Esophagus muscularis mucosa (tissue), 4 donors: ENCODE data around the gene PSKH1. TPM values are rescaled to one million over a fixed set of nuclear protein-coding genes. Genes with fewer than 3 reads are reported as not detected.

Source experiments
- DNase-seq: peaks from one replicate; pipeline ENCODE4 v3.0.0-alpha.2; 2017; ENCODE audit errors: extremely low spot score
- H3K27ac ChIP-seq, 4 donors: fragments of 200-600 bp; sonication (generic); replicated peaks in 1 of 4; 1 replicate in 3 of 4; 2 replicates in 1 of 4; pipeline ENCODE4 v1.5.1; 2016 to 2019; ENCODE audit warnings: mild to moderate bottlenecking in 1 of 4
- H3K27me3 ChIP-seq, 4 donors: fragments of 200-600 bp; sonication (generic); one replicate each; pipeline versions ENCODE4 v1.5.1 to v1.6.0; 2016 to 2019
- H3K36me3 ChIP-seq, 4 donors: fragments of 200-600 bp; sonication (generic); one replicate each; pipeline ENCODE4 v1.5.1; 2016 to 2019
- H3K4me1 ChIP-seq, 4 donors: fragments of 200-600 bp; sonication (generic); one replicate each; pipeline ENCODE4 v1.5.1; 2016 to 2019
- H3K4me3 ChIP-seq, 4 donors: fragments of 200-600 bp; sonication (generic); 1 replicate in 2 of 4; 2 replicates in 2 of 4; pipeline ENCODE4 v1.5.1; 2016 to 2019; ENCODE audit warnings: mild to moderate bottlenecking in 4 of 4, moderate library complexity in 1 of 4
- H3K9me3 ChIP-seq, 4 donors: fragments of 200-600 bp; sonication (generic); 1 replicate in 3 of 4; 2 replicates in 1 of 4; pipeline ENCODE4 v1.5.1; 2016 to 2019
- EP300 ChIP-seq: sonication (generic); formaldehyde crosslinking; IDR thresholded peaks from one replicate; pipeline ENCODE4 v1.6.1; 2017; ENCODE audit warnings: antibody characterized with exemption
- POLR2A ChIP-seq: fragments of 450-650 bp; IDR thresholded peaks from one replicate; pipeline ENCODE4 v1.6.1; 2017; ENCODE audit warnings: antibody characterized with exemption, moderate library complexity, mild to moderate bottlenecking, low read depth
- POLR2AphosphoS5 ChIP-seq, 2 donors: sonication (generic); formaldehyde crosslinking; IDR thresholded peaks; one replicate each; pipeline ENCODE4 v1.6.1; 2017; ENCODE audit warnings: antibody characterized with exemption in 2 of 2
- WGBS: methylation state at CpG from one replicate; pipeline ENCODE4 v1.1.5; 2018; 5-methylcytosine and 5-hydroxymethylcytosine counted together
- intact Hi-C: fragments of 100-400 bp; cut with DNase I; formaldehyde crosslinking; loops from one replicate; pipeline ENCODE4 v1.15.1; 2023
- total RNA-seq, 4 donors: library from RNA; depleted of rRNA; stranded (reverse); fragments of >200 nt; gene quantifications; one replicate each; pipeline versions ENCODE4 v1.1.0 to v1.2.1, GENCODE V29; 2016
- TF ChIP-seq, protein P1 (sequence below), 3 experiments: fragments of 200-600 bp in 2 of 3; fragments of 450-650 bp in 1 of 3; sonication (generic) in 2 of 3; IDR thresholded peaks; one replicate each; pipeline ENCODE4 v1.5.1; 2017 to 2019; ENCODE audit warnings: antibody characterized with exemption in 3 of 3, mild to moderate bottlenecking in 2 of 3, moderate library complexity in 1 of 3

Gene PSKH1
- total RNA-seq, 4 donors from 2014 or later: 16.1 to 35.4 (median 26.4) TPM

- 82% methylated on average over 5 of the region's 5 CpGs for WGBS
- Histone ChIP-seq H3K27ac (peak overlapping the region; percentile 95 to 99 (median 97)), H3K27me3 (no peaks in the 10 kb centered on the region), H3K4me1 (peaks cover 38 to 48% (median 46%) of the 10 kb centered on the region in 4 donors), H3K36me3 (no peaks in the 10 kb centered on the region), H3K9me3 (no peaks in the 10 kb centered on the region), H3K4me3 (peak overlapping the region; percentile 83 to 96 (median 94))
- intact Hi-C loops: no loop called here
- TF ChIP-seq POLR2AphosphoS5 (IDR thresholded peaks at IDR 0.05) (no peak), EP300 (no peak), POLR2A (no peak)
- TF ChIP-seq, protein P1, sequence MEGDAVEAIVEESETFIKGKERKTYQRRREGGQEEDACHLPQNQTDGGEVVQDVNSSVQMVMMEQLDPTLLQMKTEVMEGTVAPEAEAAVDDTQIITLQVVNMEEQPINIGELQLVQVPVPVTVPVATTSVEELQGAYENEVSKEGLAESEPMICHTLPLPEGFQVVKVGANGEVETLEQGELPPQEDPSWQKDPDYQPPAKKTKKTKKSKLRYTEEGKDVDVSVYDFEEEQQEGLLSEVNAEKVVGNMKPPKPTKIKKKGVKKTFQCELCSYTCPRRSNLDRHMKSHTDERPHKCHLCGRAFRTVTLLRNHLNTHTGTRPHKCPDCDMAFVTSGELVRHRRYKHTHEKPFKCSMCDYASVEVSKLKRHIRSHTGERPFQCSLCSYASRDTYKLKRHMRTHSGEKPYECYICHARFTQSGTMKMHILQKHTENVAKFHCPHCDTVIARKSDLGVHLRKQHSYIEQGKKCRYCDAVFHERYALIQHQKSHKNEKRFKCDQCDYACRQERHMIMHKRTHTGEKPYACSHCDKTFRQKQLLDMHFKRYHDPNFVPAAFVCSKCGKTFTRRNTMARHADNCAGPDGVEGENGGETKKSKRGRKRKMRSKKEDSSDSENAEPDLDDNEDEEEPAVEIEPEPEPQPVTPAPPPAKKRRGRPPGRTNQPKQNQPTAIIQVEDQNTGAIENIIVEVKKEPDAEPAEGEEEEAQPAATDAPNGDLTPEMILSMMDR (IDR thresholded peaks at IDR 0.05): no peak
- DNase-seq: no peak
These were observed 679 bp upstream of the PSKH1 start for GRCh38 chr16:67892375-67892774.

DNA sequence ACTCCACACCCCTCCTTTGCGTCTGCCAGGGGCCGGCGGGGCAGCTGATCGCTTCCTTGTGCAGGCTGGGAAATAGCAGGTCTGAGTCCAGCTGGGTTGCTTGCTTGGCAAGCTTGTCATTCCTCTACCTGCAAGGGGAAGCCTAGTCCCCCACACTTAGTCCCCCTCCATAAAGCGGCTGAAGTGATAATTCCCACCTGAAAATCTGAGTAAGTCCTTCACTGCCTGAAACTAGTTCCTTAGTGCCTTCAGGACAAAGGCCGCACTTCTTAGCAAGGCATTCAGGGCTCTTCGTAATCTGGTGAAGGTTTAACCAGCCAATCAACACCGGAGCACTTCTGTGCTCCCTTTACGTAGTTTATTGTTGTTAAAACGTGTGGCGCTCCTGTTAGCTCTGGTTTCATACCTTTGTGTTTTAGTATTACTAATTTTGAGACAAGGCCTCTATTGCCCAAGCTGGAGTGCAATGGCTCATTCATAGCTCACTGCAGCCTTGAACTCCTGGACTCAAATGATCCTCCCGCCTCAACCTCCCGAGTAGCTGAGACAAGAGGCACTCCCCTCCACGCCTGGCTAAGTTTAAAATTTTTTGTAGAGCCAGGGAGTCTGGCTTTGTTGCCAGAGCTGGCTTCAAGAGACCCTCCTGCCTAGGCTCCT is 817 bp downstream of the PSKH1 start:
- H3K36me3 ChIP-seq: peaks cover 0 to 2% (median 0%) of the 10 kb centered on the region in 4 donors
- WGBS: 20% methylated on average over 13 of the region's 14 CpGs
- peak overlapping the region; percentile 83 to 96 (median 94) for H3K4me3 ChIP-seq
- peaks cover 47 to 61% (median 58%) of the 10 kb centered on the region in 4 donors for H3K4me1 ChIP-seq
- TF ChIP-seq, protein P1 (IDR thresholded peaks at IDR 0.05): no peak
- TF ChIP-seq EP300 (no peak), POLR2AphosphoS5 (IDR thresholded peaks at IDR 0.05) (no peak), POLR2A (no peak)
- no peaks in the 10 kb centered on the region for H3K27me3 ChIP-seq
- peak overlapping the region; percentile 95 to 99 (median 97) for H3K27ac ChIP-seq
- H3K9me3 ChIP-seq: no peaks in the 10 kb centered on the region
- intact Hi-C loops: no loop called here
- no peak for DNase-seq

DNA sequence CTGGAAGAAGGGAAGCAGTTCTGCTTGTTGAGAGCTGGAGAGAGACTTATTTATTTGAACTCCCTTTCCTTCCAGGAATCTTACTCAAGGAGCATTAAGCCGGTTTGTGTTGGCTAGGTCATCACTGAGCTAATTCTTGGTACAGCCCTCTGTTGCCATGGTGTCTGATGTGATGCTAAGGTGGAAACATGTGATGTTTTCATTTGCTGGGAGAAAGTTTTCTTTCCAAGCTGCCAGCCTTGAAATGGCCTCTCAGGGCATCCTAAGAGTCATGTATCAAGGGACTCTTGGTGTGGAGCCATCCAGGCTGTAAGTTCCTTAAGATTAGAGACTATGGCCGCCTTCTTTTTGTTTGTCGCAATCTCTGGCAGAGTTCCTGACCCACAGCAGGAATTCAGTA is 4.2 kb downstream of the PSKH1 start:
- DNase-seq: no peak
- intact Hi-C loops: no loop called here
- Histone ChIP-seq H3K9me3 (no peaks in the 10 kb centered on the region), H3K27me3 (no peaks in the 10 kb centered on the region), H3K4me1 (peaks cover 47 to 66% (median 60%) of the 10 kb centered on the region in 4 donors), H3K4me3 (no peak overlapping the region), H3K27ac (peak overlapping the region; percentile 25 to 68 (median 64)), H3K36me3 (peaks cover 0 to 13% (median 7%) of the 10 kb centered on the region in 4 donors)
- WGBS: 67% methylated on average over 3 of the region's 3 CpGs
- TF ChIP-seq, protein P1 (IDR thresholded peaks at IDR 0.05): no peak
- TF ChIP-seq POLR2AphosphoS5 (IDR thresholded peaks at IDR 0.05): peak in 1 of 2 donors; percentile 41

DNA sequence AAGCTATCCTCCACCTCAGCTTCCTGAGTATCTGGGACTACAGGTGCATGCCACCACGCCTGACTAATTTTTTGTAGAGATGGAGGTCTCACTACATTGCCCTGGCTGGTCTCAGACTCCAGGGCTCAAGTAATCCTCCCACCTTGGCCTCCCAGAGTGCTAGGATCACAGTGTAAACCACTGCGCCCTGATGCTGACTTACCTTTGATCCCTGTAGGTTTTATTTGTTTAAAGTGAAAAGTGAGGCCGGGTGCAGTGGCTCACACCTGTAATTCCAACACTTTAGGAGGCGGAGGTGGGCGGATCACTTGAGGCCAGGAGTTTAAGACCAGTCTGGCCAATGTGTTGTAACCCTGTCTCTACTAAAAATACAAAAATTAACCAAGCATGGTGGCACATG is 8.7 kb downstream of the PSKH1 start:
- intact Hi-C loops: no loop called here
- no peaks in the 10 kb centered on the region for H3K27me3 ChIP-seq
- no peak overlapping the region for H3K4me3 ChIP-seq
- 95% methylated on average over 5 of the region's 5 CpGs for WGBS
- TF ChIP-seq, protein P1 (IDR thresholded peaks at IDR 0.05): no peak
- TF ChIP-seq POLR2AphosphoS5 (IDR thresholded peaks at IDR 0.05) (no peak), EP300 (no peak), POLR2A (no peak)
- no peak overlapping the region for H3K27ac ChIP-seq
- DNase-seq: no peak
- H3K9me3 ChIP-seq: no peaks in the 10 kb centered on the region
- peaks cover 0 to 39% (median 14%) of the 10 kb centered on the region in 4 donors for H3K36me3 ChIP-seq
- H3K4me1 ChIP-seq: peaks cover 15 to 35% (median 25%) of the 10 kb centered on the region in 4 donors
